ENCODE results near the gene H2BK1. TPM values are rescaled to one million over a fixed set of nuclear protein-coding genes. Genes with fewer than 3 reads are reported as not detected.

Gene H2BK1
- polyA plus RNA-seq, 3 donors = not detected

DNA sequence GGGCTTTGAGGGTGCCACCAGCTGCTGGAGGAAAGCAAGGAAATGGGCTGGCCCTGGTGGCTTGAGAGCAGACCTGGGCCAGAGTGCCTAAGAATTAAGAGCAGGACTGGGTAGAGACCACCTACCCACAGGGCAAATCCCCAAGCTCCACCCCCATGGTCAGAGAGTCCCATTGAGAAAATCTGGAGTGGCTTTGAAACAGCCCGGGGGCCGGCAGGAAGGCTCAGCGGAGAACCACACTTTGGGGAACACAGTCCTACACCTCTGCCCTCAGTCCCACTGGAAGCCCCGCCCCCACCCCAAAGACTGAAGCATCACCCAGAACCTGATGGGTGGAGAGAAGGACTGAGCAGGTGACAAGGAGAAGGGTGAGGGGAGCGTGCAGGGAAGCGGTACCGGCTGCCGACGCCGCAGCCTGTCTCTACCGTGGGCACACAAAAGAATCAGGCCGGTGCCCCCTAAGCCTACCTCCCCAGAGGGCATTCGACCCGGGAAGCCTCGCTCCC is 34.6 kb upstream of the H2BK1 start:
- Histone ChIP-seq H3K27me3 (ENCODE audit: control insufficient read depth in 2 of 2, insufficient read depth in 2 of 2, low read length in 2 of 2) (peaks cover 34 to 49% of the 10 kb centered on the region in 2 donors), H4K20me1 (ENCODE audit: insufficient read depth, low read length) (peaks cover 96% of the 10 kb centered on the region), H3K36me3 (replicated peaks in 1 of 2; ENCODE audit: control insufficient read depth in 1 of 2, insufficient read depth in 2 of 2, low read length in 2 of 2) (peaks cover 19 to 21% of the 10 kb centered on the region in 2 donors), H2AFZ (ENCODE audit: insufficient read depth, low read depth, low read length, poor library complexity, severe bottlenecking) (no peak overlapping the region), H3K9me3 (replicated peaks in 1 of 2; ENCODE audit: control insufficient read depth in 1 of 2, insufficient read depth in 1 of 2, low read length in 2 of 2) (peaks cover 0 to 6% of the 10 kb centered on the region in 2 donors), H3K27ac (ENCODE audit: low read depth in 1 of 2, low read length in 2 of 2) (no peak overlapping the region), H3K4me2 (replicated peaks; ENCODE audit: extremely low read depth, low read length, poor library complexity, severe bottlenecking) (peak overlapping the region; percentile 52), H3K9ac (ENCODE audit: insufficient read depth, low read length, poor library complexity, severe bottlenecking) (no peak overlapping the region), H3K79me2 (ENCODE audit: insufficient read depth, low read length) (no peaks in the 10 kb centered on the region), H3K4me3 (replicated peaks in 1 of 3; ENCODE audit: low read depth in 2 of 3, low read length in 3 of 3) (no peak overlapping the region), H3K4me1 (ENCODE audit: control insufficient read depth in 1 of 2, insufficient read depth in 2 of 2, low read length in 2 of 2) (peaks cover 47 to 61% of the 10 kb centered on the region in 2 donors)
- Mint-ChIP-seq H3K36me3 (peaks cover 34 to 42% of the 10 kb centered on the region in 2 donors), H3K4me3 (peak overlapping the region; percentile 27 to 67), H3K4me1 (peaks cover 59% of the 10 kb centered on the region), H3K9me3 (peaks cover 0 to 18% (median 6%) of the 10 kb centered on the region in 7 donors), H3K27me3 (ENCODE audit: low read depth in 3 of 3) (peaks cover 45 to 74% (median 62%) of the 10 kb centered on the region in 3 donors), H3K27ac (peak overlapping the region in 1 of 7 donors; percentile 18)
- intact Hi-C loops (cut with micrococcal nuclease) = no loop called here
- TF ChIP-seq, protein P1, sequence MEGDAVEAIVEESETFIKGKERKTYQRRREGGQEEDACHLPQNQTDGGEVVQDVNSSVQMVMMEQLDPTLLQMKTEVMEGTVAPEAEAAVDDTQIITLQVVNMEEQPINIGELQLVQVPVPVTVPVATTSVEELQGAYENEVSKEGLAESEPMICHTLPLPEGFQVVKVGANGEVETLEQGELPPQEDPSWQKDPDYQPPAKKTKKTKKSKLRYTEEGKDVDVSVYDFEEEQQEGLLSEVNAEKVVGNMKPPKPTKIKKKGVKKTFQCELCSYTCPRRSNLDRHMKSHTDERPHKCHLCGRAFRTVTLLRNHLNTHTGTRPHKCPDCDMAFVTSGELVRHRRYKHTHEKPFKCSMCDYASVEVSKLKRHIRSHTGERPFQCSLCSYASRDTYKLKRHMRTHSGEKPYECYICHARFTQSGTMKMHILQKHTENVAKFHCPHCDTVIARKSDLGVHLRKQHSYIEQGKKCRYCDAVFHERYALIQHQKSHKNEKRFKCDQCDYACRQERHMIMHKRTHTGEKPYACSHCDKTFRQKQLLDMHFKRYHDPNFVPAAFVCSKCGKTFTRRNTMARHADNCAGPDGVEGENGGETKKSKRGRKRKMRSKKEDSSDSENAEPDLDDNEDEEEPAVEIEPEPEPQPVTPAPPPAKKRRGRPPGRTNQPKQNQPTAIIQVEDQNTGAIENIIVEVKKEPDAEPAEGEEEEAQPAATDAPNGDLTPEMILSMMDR (IDR thresholded peaks at IDR 0.05) = no peak
- 2% methylated on average over 4 of the region's 15 CpGs for WGBS (ENCODE audit: insufficient coverage)
- DNase-seq = no peak

DNA sequence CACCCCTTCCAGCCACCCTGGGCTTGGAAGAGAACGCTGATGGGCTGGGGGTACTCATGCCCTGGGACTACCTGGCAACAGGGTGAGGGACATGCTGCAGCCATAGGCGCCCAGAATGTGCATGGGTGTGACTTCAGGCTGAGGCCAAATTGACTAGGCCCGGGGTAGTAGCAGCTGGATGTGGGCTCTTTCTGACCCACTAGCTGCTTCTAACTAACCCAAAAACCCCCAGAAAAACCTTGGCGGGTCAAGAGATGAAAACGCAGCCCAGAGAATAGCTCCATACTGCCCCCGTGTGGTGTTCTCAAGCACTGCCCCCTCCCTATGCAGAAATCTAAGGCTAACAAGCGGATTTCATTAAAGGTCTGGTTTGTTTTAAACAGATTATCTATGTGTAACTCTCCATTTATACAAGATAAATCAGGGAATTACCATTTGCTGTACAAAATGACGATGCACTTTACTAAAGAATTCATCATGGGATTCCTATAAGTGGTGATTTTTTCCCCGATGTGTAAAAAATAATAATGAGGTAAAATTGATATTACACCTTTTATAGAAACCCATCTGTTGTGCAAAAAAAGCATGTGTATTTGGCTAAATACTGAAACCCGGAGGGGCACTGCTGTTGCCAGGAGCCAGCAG is 34.0 kb upstream of the H2BK1 start:
- H3K79me2 ChIP-seq (ENCODE audit: insufficient read depth, low read length) = no peaks in the 10 kb centered on the region
- intact Hi-C loops (cut with micrococcal nuclease) = no loop called here
- H3K27me3 ChIP-seq (ENCODE audit: control insufficient read depth in 2 of 2, insufficient read depth in 2 of 2, low read length in 2 of 2) = peaks cover 34 to 46% of the 10 kb centered on the region in 2 donors
- H3K27ac Mint-ChIP-seq = no peak overlapping the region
- DNase-seq = peak; percentile 49 to 66 (median 54)
- peaks cover 0 to 17% (median 6%) of the 10 kb centered on the region in 7 donors for H3K9me3 Mint-ChIP-seq
- WGBS (ENCODE audit: insufficient coverage) = 28% methylated on average over 3 of the region's 10 CpGs
- peaks cover 37 to 47% of the 10 kb centered on the region in 2 donors for H3K36me3 Mint-ChIP-seq
- H3K4me2 ChIP-seq (replicated peaks; ENCODE audit: extremely low read depth, low read length, poor library complexity, severe bottlenecking) = peak overlapping the region; percentile 66
- peak overlapping the region in 1 of 2 donors; percentile 90 for H3K4me3 Mint-ChIP-seq
- peaks cover 25 to 26% of the 10 kb centered on the region in 2 donors for H3K36me3 ChIP-seq (replicated peaks in 1 of 2; ENCODE audit: control insufficient read depth in 1 of 2, insufficient read depth in 2 of 2, low read length in 2 of 2)
- H3K27me3 Mint-ChIP-seq (ENCODE audit: low read depth in 3 of 3) = peaks cover 41 to 68% (median 58%) of the 10 kb centered on the region in 3 donors
- no peak overlapping the region for H3K9ac ChIP-seq (ENCODE audit: insufficient read depth, low read length, poor library complexity, severe bottlenecking)
- H3K4me1 ChIP-seq (ENCODE audit: control insufficient read depth in 1 of 2, insufficient read depth in 2 of 2, low read length in 2 of 2) = peaks cover 41 to 55% of the 10 kb centered on the region in 2 donors
- peaks cover 96% of the 10 kb centered on the region for H4K20me1 ChIP-seq (ENCODE audit: insufficient read depth, low read length)
- H2AFZ ChIP-seq (ENCODE audit: insufficient read depth, low read depth, low read length, poor library complexity, severe bottlenecking) = no peak overlapping the region
- TF ChIP-seq, protein P1 (IDR thresholded peaks at IDR 0.05) = peak; percentile 91
- no peak overlapping the region for H3K27ac ChIP-seq (ENCODE audit: low read depth in 1 of 2, low read length in 2 of 2)
- H3K9me3 ChIP-seq (replicated peaks in 1 of 2; ENCODE audit: control insufficient read depth in 1 of 2, insufficient read depth in 1 of 2, low read length in 2 of 2) = peaks cover 0 to 6% of the 10 kb centered on the region in 2 donors
- peaks cover 53% of the 10 kb centered on the region for H3K4me1 Mint-ChIP-seq
- H3K4me3 ChIP-seq (replicated peaks in 1 of 3; ENCODE audit: low read depth in 2 of 3, low read length in 3 of 3) = peak overlapping the region in 1 of 3 experiments; percentile 62

Measured in CD14-positive monocyte (primary cell).